GM12873 (cell line): ENCODE data around the gene RABGAP1L.

Experiments used
- TF ChIP-seq, protein P1 (sequence below): IDR thresholded peaks from 2 replicates; pipeline ENCODE4 v1.5.1; 2012; ENCODE audit warnings: low read depth, mild to moderate bottlenecking, moderate library complexity, low read length, control low read depth; ENCODE audit not compliant: insufficient read depth; ENCODE audit errors: missing control alignments

RABGAP1L gene

GRCh38 chr1:174969977-174970376, 810.7 kb downstream of the RABGAP1L start:
- TF ChIP-seq, protein P1, sequence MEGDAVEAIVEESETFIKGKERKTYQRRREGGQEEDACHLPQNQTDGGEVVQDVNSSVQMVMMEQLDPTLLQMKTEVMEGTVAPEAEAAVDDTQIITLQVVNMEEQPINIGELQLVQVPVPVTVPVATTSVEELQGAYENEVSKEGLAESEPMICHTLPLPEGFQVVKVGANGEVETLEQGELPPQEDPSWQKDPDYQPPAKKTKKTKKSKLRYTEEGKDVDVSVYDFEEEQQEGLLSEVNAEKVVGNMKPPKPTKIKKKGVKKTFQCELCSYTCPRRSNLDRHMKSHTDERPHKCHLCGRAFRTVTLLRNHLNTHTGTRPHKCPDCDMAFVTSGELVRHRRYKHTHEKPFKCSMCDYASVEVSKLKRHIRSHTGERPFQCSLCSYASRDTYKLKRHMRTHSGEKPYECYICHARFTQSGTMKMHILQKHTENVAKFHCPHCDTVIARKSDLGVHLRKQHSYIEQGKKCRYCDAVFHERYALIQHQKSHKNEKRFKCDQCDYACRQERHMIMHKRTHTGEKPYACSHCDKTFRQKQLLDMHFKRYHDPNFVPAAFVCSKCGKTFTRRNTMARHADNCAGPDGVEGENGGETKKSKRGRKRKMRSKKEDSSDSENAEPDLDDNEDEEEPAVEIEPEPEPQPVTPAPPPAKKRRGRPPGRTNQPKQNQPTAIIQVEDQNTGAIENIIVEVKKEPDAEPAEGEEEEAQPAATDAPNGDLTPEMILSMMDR: no peak

DNA sequence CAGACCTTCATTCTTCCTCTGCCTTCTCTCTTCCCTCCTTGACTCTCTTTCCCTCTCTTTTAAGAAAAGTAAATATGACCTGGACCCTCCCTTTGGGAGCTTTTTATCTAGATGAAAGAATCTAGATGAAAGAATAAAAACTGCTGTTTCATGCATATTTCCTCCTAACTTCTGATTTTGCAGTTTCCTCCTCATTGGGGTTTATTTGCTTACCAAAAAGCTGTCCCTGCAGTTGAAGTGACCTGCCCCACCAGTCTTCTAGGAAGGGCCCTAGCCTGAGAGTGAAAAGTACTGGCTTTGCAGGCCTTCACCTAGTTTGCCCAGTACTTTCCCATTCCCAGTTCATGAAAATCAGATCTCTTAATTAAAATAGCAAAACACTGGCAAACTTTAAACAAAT, 812.1 kb downstream of the RABGAP1L start:
- TF ChIP-seq, protein P1: no peak

GRCh38 chr1:174971902-174972301, 812.6 kb downstream of the RABGAP1L start:
- TF ChIP-seq, protein P1: no peak

DNA sequence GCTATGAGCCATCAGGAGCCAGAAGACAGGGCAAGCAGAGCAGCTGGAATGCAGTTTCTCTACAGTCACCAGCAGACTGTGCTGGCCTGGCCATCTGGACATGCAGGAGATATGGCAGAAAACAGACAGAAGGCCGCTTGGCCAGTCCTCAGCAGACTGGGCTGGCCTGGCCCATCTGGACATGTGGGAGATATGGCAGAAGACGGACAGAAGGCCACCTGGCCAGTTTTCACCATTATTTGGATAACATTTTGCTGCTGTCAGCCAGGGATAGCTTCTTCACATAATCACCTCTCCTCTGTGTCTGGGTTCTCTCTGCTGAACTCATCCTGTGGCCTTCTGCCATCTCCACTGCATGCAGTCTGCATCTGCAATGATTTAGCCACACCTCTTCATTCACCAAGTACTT, 815.4 kb downstream of the RABGAP1L start:
- TF ChIP-seq, protein P1: no peak

- TF ChIP-seq, protein P1: no peak
These were observed 816.4 kb downstream of the RABGAP1L start for GRCh38 chr1:174975764-174976163.

- TF ChIP-seq, protein P1: no peak
These were observed 817.3 kb downstream of the RABGAP1L start for GRCh38 chr1:174976436-174977108.

DNA sequence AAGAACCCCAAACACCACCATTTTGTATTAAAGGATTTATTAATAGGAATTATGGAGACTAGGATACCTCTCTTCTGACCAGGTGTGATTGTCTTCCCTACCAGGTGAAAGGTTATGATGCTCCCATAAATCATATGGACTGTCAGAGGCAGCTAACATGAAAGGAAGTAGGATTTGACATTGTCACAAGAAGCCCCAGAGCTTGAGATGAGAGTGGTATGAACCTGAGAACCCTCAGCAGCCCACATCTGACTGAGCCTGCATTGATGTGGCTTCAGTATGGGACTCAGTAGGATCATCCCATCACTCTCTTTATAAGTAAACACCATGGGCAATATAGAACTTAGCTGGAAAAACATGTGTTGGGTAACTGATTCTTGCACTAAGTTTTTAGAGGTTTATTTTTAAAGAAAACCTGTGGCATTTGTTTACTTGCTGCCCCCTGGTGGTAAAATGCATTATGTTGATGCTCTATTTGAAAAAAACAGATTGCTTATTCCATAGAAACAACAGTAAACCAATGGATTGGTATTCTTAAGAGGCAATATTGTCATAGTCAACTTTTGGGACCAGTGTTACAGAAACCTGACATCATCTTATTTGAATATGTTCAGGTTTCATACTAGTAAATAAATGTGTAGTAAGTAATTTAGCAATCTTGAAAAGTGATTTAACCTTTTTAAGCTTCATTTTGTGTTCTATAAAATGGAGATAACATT, 823.8 kb downstream of the RABGAP1L start:
- TF ChIP-seq, protein P1: peak; percentile 52
